BLaER1 treated with 17β-estradiol and CSF1 and Interleukin-3, amounts not matched to agents 10 nM and 100 nM (cell line): Measurements from ENCODE around the gene TUBGCP6.

ENCODE experiments used
- H3K27ac ChIP-seq, 11 experiments: shearing (Covaris generic); formaldehyde crosslinking; 2 replicates each; pipeline ENCODE4 v1.8.1; 2022
- H3K27me3 ChIP-seq, 11 experiments: shearing (Covaris generic); formaldehyde crosslinking; 2 replicates each; pipeline ENCODE4 v1.8.1; 2022
- H3K36me3 ChIP-seq, 11 experiments: shearing (Covaris generic); formaldehyde crosslinking; 2 replicates each; pipeline ENCODE4 v1.8.1; 2022
- H3K4me1 ChIP-seq, 10 experiments: shearing (Covaris generic); formaldehyde crosslinking; 2 replicates each; pipeline ENCODE4 v1.8.1; 2022
- H3K4me2 ChIP-seq, 11 experiments: shearing (Covaris generic); formaldehyde crosslinking; 2 replicates each; pipeline ENCODE4 v1.8.1; 2022
- H3K4me3 ChIP-seq, 10 experiments: shearing (Covaris generic); formaldehyde crosslinking; 2 replicates each; pipeline ENCODE4 v1.8.1; 2022
- H3K9ac ChIP-seq, 11 experiments: shearing (Covaris generic); formaldehyde crosslinking; 2 replicates each; pipeline ENCODE4 v1.8.1; 2022
- H3K9me3 ChIP-seq, 11 experiments: shearing (Covaris generic); formaldehyde crosslinking; replicated peaks in 1 of 11; 2 replicates each; pipeline ENCODE4 v1.8.1; 2022
- H4K20me1 ChIP-seq, 11 experiments: shearing (Covaris generic); formaldehyde crosslinking; 2 replicates each; pipeline ENCODE4 v1.8.1; 2022
- Cebpa-rat ChIP-seq, 11 experiments: shearing (Covaris generic); IDR thresholded peaks; 2 replicates each; pipeline ENCODE4 v1.8.1; 2022

The TUBGCP6 gene

DNA sequence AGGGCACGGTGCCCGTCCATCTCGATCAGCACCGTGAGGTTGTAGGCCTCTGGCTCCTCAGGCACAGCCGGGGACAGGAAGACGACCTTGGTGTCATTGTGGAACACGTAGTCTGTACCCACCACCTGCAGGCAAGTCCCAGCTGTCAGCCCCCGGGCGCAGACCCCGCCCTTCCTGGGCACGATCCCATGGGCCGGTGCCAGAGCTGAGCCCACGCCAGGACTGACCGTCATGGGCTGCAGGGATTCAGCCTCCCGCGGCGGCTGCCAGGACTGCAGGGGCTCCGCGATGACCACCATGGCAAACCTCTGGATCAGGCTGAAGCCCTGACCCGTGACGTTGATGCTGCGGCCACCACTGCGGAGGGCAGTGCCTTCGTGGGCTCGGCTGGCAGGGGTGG, 37.1 kb upstream of the TUBGCP6 start:
- no peak for TF ChIP-seq Cebpa-rat (IDR thresholded peaks at IDR 0.05)
- peaks cover 51 to 98% (median 78%) of the 10 kb centered on the region in 11 experiments for H4K20me1 ChIP-seq
- H3K4me1 ChIP-seq: no peaks in the 10 kb centered on the region
- H3K36me3 ChIP-seq: peaks cover 86 to 95% (median 90%) of the 10 kb centered on the region in 11 experiments
- H3K27ac ChIP-seq: no peak overlapping the region
- H3K4me3 ChIP-seq: no peak overlapping the region
- H3K9me3 ChIP-seq: no peaks in the 10 kb centered on the region
- H3K9ac ChIP-seq: no peak overlapping the region
- no peak overlapping the region for H3K4me2 ChIP-seq
- no peaks in the 10 kb centered on the region for H3K27me3 ChIP-seq

DNA sequence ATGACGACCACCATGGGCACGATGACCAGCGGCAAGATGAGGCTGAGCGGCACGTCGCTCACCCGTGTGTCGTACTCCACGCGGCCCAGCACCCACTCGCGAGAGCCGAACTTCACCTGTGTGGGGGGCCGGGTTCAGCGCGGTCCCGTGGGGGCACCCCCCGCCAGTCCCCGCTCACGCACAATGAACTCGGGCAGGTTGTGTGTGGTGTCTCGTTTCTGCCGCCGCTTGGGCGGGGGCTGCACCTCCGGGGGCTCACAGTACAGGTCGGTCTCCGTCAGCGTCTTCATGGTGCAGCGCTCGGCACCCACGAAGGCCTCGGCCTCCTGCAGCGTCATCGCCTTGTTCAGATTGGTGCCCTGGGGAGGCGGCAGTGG, 36.5 kb upstream of the TUBGCP6 start:
- H3K36me3 ChIP-seq: peaks cover 84 to 95% (median 90%) of the 10 kb centered on the region in 11 experiments
- TF ChIP-seq Cebpa-rat (IDR thresholded peaks at IDR 0.05): no peak
- H4K20me1 ChIP-seq: peaks cover 51 to 98% (median 78%) of the 10 kb centered on the region in 11 experiments
- 0 out of 22 replicates have a peak, but pooled peaks cover 0 to under 1% (median 0%) of the 10 kb centered on the region in 11 experiments for H3K9me3 ChIP-seq
- no peak overlapping the region for H3K27ac ChIP-seq
- no peak overlapping the region for H3K4me2 ChIP-seq
- H3K4me1 ChIP-seq: peaks cover 0 to 5% (median 0%) of the 10 kb centered on the region in 10 experiments; a peak in 1 of 20 replicates
- no peaks in the 10 kb centered on the region for H3K27me3 ChIP-seq
- H3K9ac ChIP-seq: no peak overlapping the region
- H3K4me3 ChIP-seq: no peak overlapping the region

- no peak overlapping the region for H3K4me3 ChIP-seq
- TF ChIP-seq Cebpa-rat (IDR thresholded peaks at IDR 0.05): no peak
- H3K36me3 ChIP-seq: peaks cover 84 to 95% (median 90%) of the 10 kb centered on the region in 11 experiments
- H3K4me2 ChIP-seq: no peak overlapping the region
- H3K9ac ChIP-seq: no peak overlapping the region
- H3K9me3 ChIP-seq: peaks cover 0 to 4% (median 0%) of the 10 kb centered on the region in 11 experiments; a peak in 3 of 22 replicates
- H3K27me3 ChIP-seq: no peaks in the 10 kb centered on the region
- H3K27ac ChIP-seq: no peak overlapping the region
- peaks cover 52 to 98% (median 78%) of the 10 kb centered on the region in 11 experiments for H4K20me1 ChIP-seq
- H3K4me1 ChIP-seq: peaks cover 1 to 9% (median 2%) of the 10 kb centered on the region in 10 experiments; a peak in 16 of 20 replicates
Observed at GRCh38 chr22:50280708-50281383, 36.0 kb upstream of the TUBGCP6 start.

GRCh38 chr22:50280022-50280707, 35.3 kb upstream of the TUBGCP6 start:
- H3K9ac ChIP-seq: no peak overlapping the region
- H3K4me1 ChIP-seq: peaks cover 8 to 16% (median 9%) of the 10 kb centered on the region in 10 experiments; a peak in 18 of 20 replicates
- H3K36me3 ChIP-seq: peaks cover 87 to 98% (median 94%) of the 10 kb centered on the region in 11 experiments
- peaks cover 55 to 99% (median 81%) of the 10 kb centered on the region in 11 experiments; a peak in 21 of 22 replicates for H4K20me1 ChIP-seq
- H3K27me3 ChIP-seq: no peaks in the 10 kb centered on the region
- no peak overlapping the region for H3K4me2 ChIP-seq
- peaks cover 0 to 4% (median 0%) of the 10 kb centered on the region in 11 experiments; a peak in 3 of 22 replicates for H3K9me3 ChIP-seq
- H3K27ac ChIP-seq: no peak overlapping the region
- no peak for TF ChIP-seq Cebpa-rat (IDR thresholded peaks at IDR 0.05)
- H3K4me3 ChIP-seq: no peak overlapping the region

DNA sequence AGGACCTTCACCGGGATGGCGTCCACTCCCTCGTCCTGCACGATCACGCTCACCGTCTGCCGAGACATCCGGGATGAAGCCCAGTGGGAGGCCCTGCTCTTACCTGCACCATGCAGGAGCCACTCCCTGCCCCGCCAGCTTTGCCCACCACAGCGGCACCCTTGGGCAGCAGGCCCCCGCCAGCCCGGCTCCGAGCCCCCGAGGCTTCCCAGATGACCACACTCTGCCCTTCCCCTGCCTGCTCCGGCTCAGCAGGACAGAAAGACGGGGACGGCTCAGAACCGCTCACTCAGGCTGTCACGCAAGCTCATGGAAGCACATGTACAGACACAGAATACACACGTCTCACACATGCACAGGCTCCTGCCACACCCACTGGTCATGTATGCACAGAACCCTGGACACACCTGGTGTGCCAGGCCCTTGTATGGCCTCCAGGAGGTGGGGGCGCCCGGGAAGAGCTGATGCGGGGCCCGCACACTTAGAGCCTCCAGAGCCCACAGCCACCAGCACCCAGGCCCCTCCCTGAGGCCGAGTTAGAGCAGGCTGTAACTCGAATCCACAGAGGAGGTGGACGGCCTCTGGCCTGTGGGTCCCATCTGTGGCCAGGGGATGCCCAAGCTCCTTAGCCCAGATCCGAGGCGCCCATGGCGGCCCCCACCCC, 34.3 kb upstream of the TUBGCP6 start:
- no peak for TF ChIP-seq Cebpa-rat (IDR thresholded peaks at IDR 0.05)
- H4K20me1 ChIP-seq: peaks cover 51 to 96% (median 76%) of the 10 kb centered on the region in 11 experiments; a peak in 21 of 22 replicates
- H3K9me3 ChIP-seq: peaks cover 0 to 4% (median 0%) of the 10 kb centered on the region in 11 experiments; a peak in 3 of 22 replicates
- H3K4me1 ChIP-seq: peaks cover 12 to 22% (median 15%) of the 10 kb centered on the region in 10 experiments; a peak in 19 of 20 replicates
- H3K36me3 ChIP-seq: peaks cover 81 to 93% (median 88%) of the 10 kb centered on the region in 11 experiments
- H3K27me3 ChIP-seq: no peaks in the 10 kb centered on the region
- no peak overlapping the region for H3K4me2 ChIP-seq
- H3K4me3 ChIP-seq: no peak overlapping the region
- no peak overlapping the region for H3K27ac ChIP-seq
- H3K9ac ChIP-seq: no peak overlapping the region

DNA sequence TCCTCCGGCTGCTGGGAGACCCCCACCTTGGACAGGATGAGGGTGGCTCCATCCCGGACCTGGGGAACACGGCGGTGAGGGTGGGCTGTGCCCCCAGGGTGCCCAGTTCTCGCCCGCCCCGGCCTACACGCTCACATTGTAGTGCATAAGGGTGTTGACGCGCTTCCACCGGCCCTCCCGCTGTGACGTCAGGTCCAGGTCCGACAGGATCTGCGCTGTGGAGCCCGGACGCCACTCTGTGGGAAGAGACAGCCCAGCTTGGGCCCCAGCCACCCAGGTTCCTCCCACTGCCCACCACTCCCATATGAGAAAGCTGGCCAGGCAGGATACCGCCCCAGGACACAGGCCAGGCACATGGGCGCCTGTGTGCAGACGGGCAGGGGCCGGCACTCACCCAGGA, 33.6 kb upstream of the TUBGCP6 start:
- Histone ChIP-seq H3K4me3 (no peak overlapping the region), H3K36me3 (peaks cover 76 to 92% (median 85%) of the 10 kb centered on the region in 11 experiments), H3K4me2 (no peak overlapping the region), H3K4me1 (peaks cover 12 to 26% (median 18%) of the 10 kb centered on the region in 10 experiments; a peak in 19 of 20 replicates), H3K27me3 (no peaks in the 10 kb centered on the region), H3K9ac (no peak overlapping the region), H3K27ac (no peak overlapping the region), H3K9me3 (peaks cover 0 to 4% (median 0%) of the 10 kb centered on the region in 11 experiments; a peak in 3 of 22 replicates), H4K20me1 (peaks cover 58 to 96% (median 79%) of the 10 kb centered on the region in 11 experiments; a peak in 21 of 22 replicates)
- no peak for TF ChIP-seq Cebpa-rat (IDR thresholded peaks at IDR 0.05)

GRCh38 chr22:50277761-50278160, 32.9 kb upstream of the TUBGCP6 start:
- peaks cover 0 to 4% (median 0%) of the 10 kb centered on the region in 11 experiments; a peak in 3 of 22 replicates for H3K9me3 ChIP-seq
- H3K4me1 ChIP-seq: peaks cover 14 to 28% (median 20%) of the 10 kb centered on the region in 10 experiments
- H3K4me2 ChIP-seq: no peak overlapping the region
- H3K27ac ChIP-seq: no peak overlapping the region
- H3K27me3 ChIP-seq: no peaks in the 10 kb centered on the region
- H3K36me3 ChIP-seq: peaks cover 70 to 85% (median 79%) of the 10 kb centered on the region in 11 experiments
- no peak for TF ChIP-seq Cebpa-rat (IDR thresholded peaks at IDR 0.05)
- H3K9ac ChIP-seq: no peak overlapping the region
- no peak overlapping the region for H3K4me3 ChIP-seq
- peaks cover 59 to 95% (median 78%) of the 10 kb centered on the region in 11 experiments for H4K20me1 ChIP-seq

DNA sequence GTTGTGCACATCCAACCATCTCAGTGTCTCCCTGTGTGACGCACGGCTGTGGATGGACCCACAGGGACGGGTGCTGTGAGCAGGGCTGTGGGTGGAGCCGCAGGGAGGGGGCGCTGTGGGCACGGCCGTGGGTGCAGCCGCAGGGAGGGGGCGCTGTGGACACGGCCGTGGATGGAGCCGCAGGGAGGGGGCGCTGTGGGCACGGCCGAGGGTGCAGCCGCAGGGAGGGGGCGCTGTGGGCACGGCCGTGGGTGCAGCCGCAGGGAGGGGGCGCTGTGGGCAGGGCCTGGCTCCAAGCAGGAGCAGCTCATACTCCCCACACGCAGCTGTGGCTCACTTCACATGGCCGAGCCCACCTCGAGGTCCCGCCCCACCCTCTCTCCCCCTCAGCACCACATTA, 31.3 kb upstream of the TUBGCP6 start:
- Histone ChIP-seq H3K36me3 (peaks cover 54 to 69% (median 63%) of the 10 kb centered on the region in 11 experiments), H3K4me2 (peak overlapping the region in 3 of 11 experiments; percentile 5 to 42 (median 17); a peak in 2 of 22 replicates), H3K4me3 (no peak overlapping the region), H3K27me3 (peaks cover 0 to 6% (median 3%) of the 10 kb centered on the region in 11 experiments; a peak in 7 of 22 replicates), H3K4me1 (peaks cover 29 to 44% (median 36%) of the 10 kb centered on the region in 10 experiments), H4K20me1 (peaks cover 61 to 93% (median 72%) of the 10 kb centered on the region in 11 experiments), H3K27ac (no peak overlapping the region), H3K9ac (no peak overlapping the region), H3K9me3 (peaks cover 0 to 4% (median 0%) of the 10 kb centered on the region in 11 experiments; a peak in 3 of 22 replicates)
- TF ChIP-seq Cebpa-rat (IDR thresholded peaks at IDR 0.05): no peak
